ENCODE results near the gene ATP5IF1. TPM values are rescaled to one million over a fixed set of nuclear protein-coding genes. Genes with fewer than 3 reads are reported as not detected.

ATP5IF1 gene
- total RNA-seq, 2 donors from 2014 or later = 147 to 163 TPM

GRCh38 chr1:28259934-28260802, 24.2 kb downstream of the ATP5IF1 start:
- Mint-ChIP-seq H3K4me3 (peak overlapping the region; percentile 85 to 89), H3K36me3 (ENCODE audit: insufficient read depth in 2 of 2) (peaks cover 12 to 14% of the 10 kb centered on the region in 2 donors), H3K27ac (peak overlapping the region; percentile 73), H3K9me3 (peaks cover 2% of the 10 kb centered on the region in 2 donors), H3K27me3 (ENCODE audit: low read depth) (no peaks in the 10 kb centered on the region), H3K4me1 (ENCODE audit: low read depth) (peaks cover 71% of the 10 kb centered on the region)
- DNase-seq (peak; percentile 42 to 48), ATAC-seq (replicated peaks in 1 of 2) (no peak)

DNA sequence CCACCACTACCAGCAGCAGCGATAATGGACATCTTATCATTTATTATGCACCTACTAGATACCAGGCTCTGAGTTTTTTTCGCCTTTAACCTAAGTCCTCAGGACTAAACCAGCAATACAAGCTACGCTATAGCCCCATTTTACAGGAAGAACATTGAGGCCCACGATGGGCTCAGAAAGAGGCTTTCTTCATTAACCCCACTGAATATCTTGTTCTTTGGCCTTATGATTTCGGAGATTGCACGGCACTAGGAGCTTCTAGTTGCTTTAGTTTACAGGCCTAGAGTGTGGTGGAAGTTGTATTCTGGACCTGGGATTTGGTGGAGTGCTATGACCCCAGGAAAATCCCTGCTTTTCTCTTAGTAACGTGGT, 24.9 kb downstream of the ATP5IF1 start:
- no peak for DNase-seq

GRCh38 chr1:28264897-28265296, 29.0 kb downstream of the ATP5IF1 start:
- Mint-ChIP-seq H3K27ac (no peak overlapping the region), H3K9me3 (no peaks in the 10 kb centered on the region), H3K36me3 (ENCODE audit: insufficient read depth in 2 of 2) (peaks cover 9 to 18% of the 10 kb centered on the region in 2 donors), H3K4me3 (no peak overlapping the region), H3K4me1 (ENCODE audit: low read depth) (peaks cover 62% of the 10 kb centered on the region), H3K27me3 (ENCODE audit: low read depth) (no peaks in the 10 kb centered on the region)
- DNase-seq (no peak), ATAC-seq (replicated peaks in 1 of 2) (no peak)

More for the DNA sequence above, 24.9 kb downstream of the ATP5IF1 start:
- Mint-ChIP-seq H3K27me3 (ENCODE audit: low read depth) (no peaks in the 10 kb centered on the region), H3K27ac (peak overlapping the region; percentile 73), H3K4me1 (ENCODE audit: low read depth) (peaks cover 72% of the 10 kb centered on the region), H3K4me3 (peak overlapping the region; percentile 85 to 89), H3K36me3 (ENCODE audit: insufficient read depth in 2 of 2) (peaks cover 12 to 14% of the 10 kb centered on the region in 2 donors), H3K9me3 (peaks cover 2% of the 10 kb centered on the region in 2 donors)
- ATAC-seq (replicated peaks in 1 of 2) = no peak

- H3K36me3 Mint-ChIP-seq (ENCODE audit: insufficient read depth in 2 of 2) = peaks cover 11 to 20% of the 10 kb centered on the region in 2 donors
- no peak overlapping the region for H3K27ac Mint-ChIP-seq
- no peak overlapping the region for H3K4me3 Mint-ChIP-seq
- H3K9me3 Mint-ChIP-seq = no peaks in the 10 kb centered on the region
- H3K27me3 Mint-ChIP-seq (ENCODE audit: low read depth) = no peaks in the 10 kb centered on the region
- H3K4me1 Mint-ChIP-seq (ENCODE audit: low read depth) = peaks cover 62% of the 10 kb centered on the region
- DNase-seq = no peak
- no peak for ATAC-seq (replicated peaks in 1 of 2)
Measured at GRCh38 chr1:28265577-28265976, 29.7 kb downstream of the ATP5IF1 start.

DNA sequence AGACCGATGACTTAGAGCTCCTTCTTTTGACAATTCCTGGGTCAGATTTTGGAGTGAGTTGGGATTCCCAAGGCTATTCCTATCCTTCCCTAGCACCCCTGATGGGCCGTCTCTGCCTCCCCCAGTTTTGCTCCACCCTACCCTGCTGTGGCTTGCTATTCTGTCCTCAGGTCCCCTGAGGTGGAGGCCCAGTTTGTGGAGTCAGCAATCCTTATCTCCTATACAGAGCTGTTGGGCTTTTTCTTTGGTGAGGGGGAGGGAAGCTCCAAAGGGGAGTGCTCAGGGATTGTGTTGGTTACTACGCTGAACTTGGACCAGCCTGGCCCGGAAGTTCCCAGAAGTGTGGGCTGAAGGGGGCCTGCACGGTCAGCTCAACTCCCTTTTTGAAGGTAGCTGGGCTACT, 31.0 kb downstream of the ATP5IF1 start:
- Mint-ChIP-seq H3K4me1 (ENCODE audit: low read depth) (peaks cover 49% of the 10 kb centered on the region), H3K36me3 (ENCODE audit: insufficient read depth in 2 of 2) (peaks cover 3 to 17% of the 10 kb centered on the region in 2 donors), H3K9me3 (no peaks in the 10 kb centered on the region), H3K27me3 (ENCODE audit: low read depth) (no peaks in the 10 kb centered on the region), H3K27ac (no peak overlapping the region), H3K4me3 (no peak overlapping the region)
- no peak for DNase-seq
- ATAC-seq (replicated peaks in 1 of 2) = no peak

GRCh38 chr1:28267633-28268032, 31.7 kb downstream of the ATP5IF1 start:
- no peak for DNase-seq
- H3K4me1 Mint-ChIP-seq (ENCODE audit: low read depth) = peaks cover 43% of the 10 kb centered on the region
- no peak overlapping the region for H3K27ac Mint-ChIP-seq
- no peak for ATAC-seq (replicated peaks in 1 of 2)
- no peak overlapping the region for H3K4me3 Mint-ChIP-seq
- no peaks in the 10 kb centered on the region for H3K9me3 Mint-ChIP-seq
- H3K27me3 Mint-ChIP-seq (ENCODE audit: low read depth) = no peaks in the 10 kb centered on the region
- H3K36me3 Mint-ChIP-seq (ENCODE audit: insufficient read depth in 2 of 2) = peaks cover 3 to 17% of the 10 kb centered on the region in 2 donors

DNA sequence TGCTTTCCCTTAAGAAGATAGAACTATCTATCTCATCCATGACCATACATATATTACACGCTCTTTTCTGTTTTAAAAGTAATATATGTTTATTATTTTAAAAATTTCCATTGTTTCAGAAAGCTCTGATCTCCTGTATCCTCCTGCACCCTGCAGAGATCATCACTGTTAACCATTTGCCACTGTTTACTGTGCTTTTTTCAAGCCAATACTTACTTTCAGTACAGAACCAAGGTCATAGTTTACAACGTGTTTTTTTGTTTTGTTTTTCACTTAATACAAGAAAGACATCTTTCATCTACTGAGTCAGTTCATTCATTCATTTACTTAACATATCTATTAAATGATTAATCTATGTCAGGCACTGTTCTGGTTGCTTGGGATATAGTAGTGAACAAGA, 33.6 kb downstream of the ATP5IF1 start:
- H3K36me3 Mint-ChIP-seq (ENCODE audit: insufficient read depth in 2 of 2) = peaks cover 2 to 26% of the 10 kb centered on the region in 2 donors
- H3K4me1 Mint-ChIP-seq (ENCODE audit: low read depth) = peaks cover 33% of the 10 kb centered on the region
- H3K9me3 Mint-ChIP-seq = no peaks in the 10 kb centered on the region
- no peak overlapping the region for H3K27ac Mint-ChIP-seq
- H3K27me3 Mint-ChIP-seq (ENCODE audit: low read depth) = no peaks in the 10 kb centered on the region
- DNase-seq = no peak
- H3K4me3 Mint-ChIP-seq = no peak overlapping the region
- ATAC-seq (replicated peaks in 1 of 2) = no peak

DNA sequence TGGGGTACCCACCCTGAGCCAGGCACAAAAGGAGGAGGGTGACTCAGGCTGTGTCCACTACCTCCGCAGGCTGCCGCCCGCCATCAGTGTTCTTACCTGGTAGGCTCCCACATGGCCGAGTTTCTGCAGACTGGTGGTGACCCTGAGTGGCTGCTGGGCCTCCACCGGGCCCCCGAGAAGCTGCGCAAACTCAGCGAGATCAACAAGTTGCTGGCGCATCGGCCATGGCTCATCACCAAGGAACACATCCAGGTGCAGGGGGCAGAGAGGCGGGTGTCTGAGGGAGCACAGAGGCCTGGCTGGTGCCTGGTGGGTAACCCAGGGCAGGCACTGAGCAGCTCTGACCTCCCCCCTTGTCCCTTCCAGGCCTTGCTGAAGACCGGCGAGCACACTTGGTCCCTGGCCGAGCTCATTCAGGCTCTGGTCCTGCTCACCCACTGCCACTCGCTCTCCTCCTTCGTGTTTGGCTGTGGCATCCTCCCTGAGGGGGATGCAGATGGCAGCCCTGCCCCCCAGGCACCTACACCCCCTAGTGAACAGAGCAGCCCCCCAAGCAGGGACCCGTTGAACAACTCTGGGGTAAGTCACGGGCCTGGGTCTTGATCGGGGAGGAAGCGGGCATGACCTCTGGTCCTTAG, 36.4 kb downstream of the ATP5IF1 start:
- H3K36me3 Mint-ChIP-seq (ENCODE audit: insufficient read depth in 2 of 2) = peaks cover 3 to 40% of the 10 kb centered on the region in 2 donors
- no peaks in the 10 kb centered on the region for H3K27me3 Mint-ChIP-seq (ENCODE audit: low read depth)
- peaks cover 9% of the 10 kb centered on the region for H3K4me1 Mint-ChIP-seq (ENCODE audit: low read depth)
- DNase-seq (no peak), ATAC-seq (replicated peaks in 1 of 2) (peak in 1 of 2 donors; percentile 26)
- H3K27ac Mint-ChIP-seq = no peak overlapping the region
- H3K4me3 Mint-ChIP-seq = no peak overlapping the region
- no peaks in the 10 kb centered on the region for H3K9me3 Mint-ChIP-seq

DNA sequence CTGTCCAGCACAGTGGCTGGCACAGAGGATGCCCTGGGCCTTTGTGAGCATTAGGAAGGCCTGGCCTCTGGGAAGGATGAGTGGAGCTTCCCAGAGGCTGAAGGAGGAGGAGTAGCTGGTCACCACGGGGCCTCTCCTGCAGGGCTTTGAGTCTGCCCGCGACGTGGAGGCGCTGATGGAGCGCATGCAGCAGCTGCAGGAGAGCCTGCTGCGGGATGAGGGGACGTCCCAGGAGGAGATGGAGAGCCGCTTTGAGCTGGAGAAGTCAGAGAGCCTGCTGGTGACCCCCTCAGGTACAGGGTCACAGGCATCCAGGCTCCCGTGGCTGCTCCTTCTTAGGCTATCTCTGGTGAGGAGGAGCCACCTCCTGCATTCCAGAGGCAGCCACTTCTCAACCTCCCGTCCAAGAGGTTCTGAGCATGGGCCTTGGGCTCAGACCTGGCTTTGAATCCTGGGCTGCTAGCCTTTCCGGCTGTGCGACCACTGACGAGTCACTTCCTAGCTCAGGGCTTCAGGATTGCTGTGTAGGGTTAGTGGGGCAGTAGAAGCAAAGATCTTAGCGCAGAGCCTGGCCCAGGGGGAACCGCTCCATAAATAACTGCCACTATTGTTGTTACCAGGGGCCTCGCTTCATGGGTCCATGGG, 37.4 kb downstream of the ATP5IF1 start:
- DNase-seq = no peak
- Mint-ChIP-seq H3K4me1 (ENCODE audit: low read depth) (peaks cover 2% of the 10 kb centered on the region), H3K36me3 (ENCODE audit: insufficient read depth in 2 of 2) (peaks cover 8 to 44% of the 10 kb centered on the region in 2 donors), H3K27me3 (ENCODE audit: low read depth) (no peaks in the 10 kb centered on the region), H3K27ac (no peak overlapping the region), H3K9me3 (no peaks in the 10 kb centered on the region), H3K4me3 (no peak overlapping the region)
- ATAC-seq (replicated peaks in 1 of 2) = no peak

- ATAC-seq (replicated peaks in 1 of 2) (no peak), DNase-seq (no peak)
- no peak overlapping the region for H3K4me3 Mint-ChIP-seq
- peaks cover 16 to 50% of the 10 kb centered on the region in 2 donors for H3K36me3 Mint-ChIP-seq (ENCODE audit: insufficient read depth in 2 of 2)
- H3K9me3 Mint-ChIP-seq = no peaks in the 10 kb centered on the region
- H3K27me3 Mint-ChIP-seq (ENCODE audit: low read depth) = no peaks in the 10 kb centered on the region
- no peaks in the 10 kb centered on the region for H3K4me1 Mint-ChIP-seq (ENCODE audit: low read depth)
- no peak overlapping the region for H3K27ac Mint-ChIP-seq
Measured at GRCh38 chr1:28278763-28279162, 42.8 kb downstream of the ATP5IF1 start.

GRCh38 chr1:28279721-28280120, 43.8 kb downstream of the ATP5IF1 start:
- Mint-ChIP-seq H3K27me3 (ENCODE audit: low read depth) (no peaks in the 10 kb centered on the region), H3K4me3 (no peak overlapping the region), H3K36me3 (ENCODE audit: insufficient read depth in 2 of 2) (peaks cover 16 to 44% of the 10 kb centered on the region in 2 donors), H3K27ac (no peak overlapping the region), H3K4me1 (ENCODE audit: low read depth) (no peaks in the 10 kb centered on the region), H3K9me3 (no peaks in the 10 kb centered on the region)
- DNase-seq = no peak
- ATAC-seq (replicated peaks in 1 of 2) = no peak

DNA sequence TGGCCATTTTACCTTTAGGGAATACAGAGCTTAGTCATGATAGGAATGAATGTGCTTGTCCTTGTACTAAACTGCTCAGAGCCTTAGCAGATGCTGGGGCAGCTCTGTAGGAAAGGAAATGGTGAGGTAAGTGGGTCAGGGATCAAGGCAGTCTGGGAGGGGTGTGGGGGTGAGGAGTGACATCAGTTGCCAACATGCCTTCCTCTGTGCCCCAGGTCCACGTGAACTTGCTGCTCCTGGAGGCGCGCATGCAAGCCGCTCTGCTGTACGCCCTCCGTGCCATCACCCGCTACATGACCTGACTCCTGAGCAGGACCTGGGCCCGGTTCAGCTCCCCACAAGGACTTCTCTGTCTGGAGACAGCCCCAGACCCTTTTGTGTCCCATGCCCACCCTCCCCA, 44.6 kb downstream of the ATP5IF1 start:
- H3K27me3 Mint-ChIP-seq (ENCODE audit: low read depth) = no peaks in the 10 kb centered on the region
- no peak for ATAC-seq (replicated peaks in 1 of 2)
- H3K27ac Mint-ChIP-seq = no peak overlapping the region

DNA sequence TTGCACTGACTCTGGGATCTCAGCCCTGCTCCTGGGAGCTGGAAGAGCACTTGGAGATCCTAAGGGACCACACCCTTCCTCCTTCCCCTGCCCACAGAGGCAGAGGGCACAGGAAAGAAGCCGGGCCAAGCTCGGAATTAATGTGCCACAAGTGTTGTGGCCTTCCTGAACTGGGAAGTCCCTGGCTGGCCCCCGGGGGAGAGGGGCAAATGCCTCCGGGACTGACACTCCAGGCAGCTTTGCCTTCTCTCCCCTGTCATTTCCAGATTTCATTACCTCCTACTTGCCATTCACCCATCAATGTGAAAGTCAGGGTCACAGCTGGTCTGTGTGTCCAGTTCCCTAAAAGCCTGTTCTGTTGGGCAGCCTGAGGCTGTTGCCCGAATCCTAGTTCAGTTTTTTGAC, 45.1 kb downstream of the ATP5IF1 start:
- Mint-ChIP-seq H3K27ac (no peak overlapping the region), H3K4me1 (ENCODE audit: low read depth) (no peaks in the 10 kb centered on the region), H3K36me3 (ENCODE audit: insufficient read depth in 2 of 2) (peaks cover 14 to 36% of the 10 kb centered on the region in 2 donors), H3K27me3 (ENCODE audit: low read depth) (no peaks in the 10 kb centered on the region), H3K9me3 (no peaks in the 10 kb centered on the region), H3K4me3 (no peak overlapping the region)
- DNase-seq (no peak), ATAC-seq (replicated peaks in 1 of 2) (no peak)

More for the DNA sequence above, 44.6 kb downstream of the ATP5IF1 start:
- no peak overlapping the region for H3K4me3 Mint-ChIP-seq
- no peaks in the 10 kb centered on the region for H3K9me3 Mint-ChIP-seq
- no peak for DNase-seq
- H3K4me1 Mint-ChIP-seq (ENCODE audit: low read depth) = no peaks in the 10 kb centered on the region
- H3K36me3 Mint-ChIP-seq (ENCODE audit: insufficient read depth in 2 of 2) = peaks cover 14 to 38% of the 10 kb centered on the region in 2 donors

Measured in activated T-cell treated with anti-CD3 and anti-CD28 coated beads, Interleukin-2, amount 50 U/mL, for 72 hours (primary cell).